H1 (cell line): Measurements from ENCODE around the gene CFB. TPM values are rescaled to one million over a fixed set of nuclear protein-coding genes. Genes with fewer than 3 reads are reported as not detected.

Experiments
- CTCF ChIA-PET: fragments of 300-600 bp; sonication (Branson Sonifier 250); formaldehyde crosslinking; loops from one replicate; lab custom pipeline; 2021; ENCODE audit not compliant: partially characterized antibody; lab: Charles Lee
- POLR2A ChIA-PET: fragments of 300-600 bp; sonication (Branson Sonifier 250); formaldehyde crosslinking; loops from one replicate; lab custom pipeline; 2021; ENCODE audit warnings: inconsistent platforms; ENCODE audit not compliant: partially characterized antibody; lab: Charles Lee
- DNase-seq, 2 experiments: peaks; one replicate each; pipeline versions ENCODE4 v3.0.0 to v3.0.0-alpha.2; 2010 to 2022; ENCODE audit warnings: low spot score in 2 of 2, low read depth in 1 of 2, mixed read lengths in 1 of 2
- FAIRE-seq: peaks from 2 replicates; lab custom pipeline; 2011; peaks lifted over from hg19 to GRCh38; lab: Jason Lieb, UNC
- H2AFZ ChIP-seq: 2 replicates; pipeline ENCODE4 v1.8.1; 2012; ENCODE audit warnings: low read length, inconsistent platforms
- H2AK5ac ChIP-seq: 2 replicates; pipeline ENCODE4 v1.6.1; 2013; ENCODE audit warnings: low read depth, low read length
- H2BK120ac ChIP-seq: replicated peaks from 2 replicates; pipeline ENCODE3; 2013; ENCODE audit warnings: low read depth, low read length, inconsistent platforms
- H2BK12ac ChIP-seq: 2 replicates; pipeline ENCODE4 v1.6.1; 2013; ENCODE audit warnings: low read depth, low read length
- H2BK15ac ChIP-seq: 2 replicates; pipeline ENCODE4 v1.6.1; 2013; ENCODE audit warnings: low read length
- H2BK20ac ChIP-seq: 2 replicates; pipeline ENCODE4 v1.6.1; 2013; ENCODE audit warnings: low read length
- H2BK5ac ChIP-seq: 2 replicates; pipeline ENCODE4 v1.6.1; 2013; ENCODE audit warnings: low read depth, low read length
- H3K14ac ChIP-seq: 2 replicates; pipeline ENCODE4 v1.6.1; 2013; ENCODE audit warnings: inconsistent platforms; ENCODE audit not compliant: insufficient read length
- H3K18ac ChIP-seq: 2 replicates; pipeline ENCODE4 v1.6.1; 2013; ENCODE audit warnings: low read length; ENCODE audit errors: extremely low read depth
- H3K23ac ChIP-seq: 2 replicates; pipeline ENCODE4 v1.6.1; 2013; ENCODE audit warnings: inconsistent platforms; ENCODE audit not compliant: insufficient read length
- H3K23me2 ChIP-seq: 2 replicates; pipeline ENCODE4 v1.6.1; 2013; ENCODE audit warnings: low read depth, low read length
- H3K27ac ChIP-seq: 2 replicates; pipeline ENCODE4 v1.6.1; 2011; ENCODE audit warnings: low read depth, low read length, inconsistent platforms
- H3K27me3 ChIP-seq, 4 experiments: replicated peaks in 1 of 4; 1 replicate in 1 of 4; 2 replicates in 3 of 4; pipeline versions ENCODE4 v1.6.1 to v1.8.1; 2011 to 2013; ENCODE audit warnings: low read length in 3 of 4, mild to moderate bottlenecking in 3 of 4, inconsistent platforms in 2 of 4, mixed read lengths in 2 of 4, moderate library complexity in 1 of 4; ENCODE audit not compliant: control insufficient read depth in 3 of 4, insufficient read depth in 3 of 4; ENCODE audit errors: extremely low read depth in 1 of 4
- H3K36me3 ChIP-seq, 4 experiments: 2 replicates each; pipeline versions ENCODE4 v1.6.1 to v1.8.1; 2011 to 2013; ENCODE audit warnings: mild to moderate bottlenecking in 4 of 4, low read length in 3 of 4, moderate library complexity in 2 of 4, control low read depth in 1 of 4, inconsistent platforms in 1 of 4; ENCODE audit not compliant: insufficient read depth in 4 of 4, control insufficient read depth in 2 of 4
- H3K4ac ChIP-seq: replicated peaks from 2 replicates; pipeline ENCODE3; 2013; ENCODE audit warnings: low read length, low read depth, mixed read lengths, inconsistent platforms; ENCODE audit not compliant: insufficient read length
- H3K4me1 ChIP-seq, 4 experiments: replicated peaks in 1 of 4; 1 replicate in 1 of 4; 2 replicates in 3 of 4; pipeline versions ENCODE4 v1.6.1 to v1.8.1; 2011 to 2013; ENCODE audit warnings: low read length in 3 of 4, inconsistent platforms in 2 of 4, mixed read lengths in 1 of 4; ENCODE audit not compliant: insufficient read depth in 4 of 4, control insufficient read depth in 3 of 4
- H3K4me2 ChIP-seq, 2 experiments: 2 replicates each; pipeline versions ENCODE4 v1.6.1 to v1.8.1; 2011 to 2013; ENCODE audit warnings: low read depth in 2 of 2, low read length in 2 of 2, control low read depth in 1 of 2, inconsistent platforms in 1 of 2, mild to moderate bottlenecking in 1 of 2; ENCODE audit not compliant: insufficient read depth in 1 of 2
- H3K4me3 ChIP-seq, 4 experiments: fragments of 200-600, 300-600 bp in 1 of 4; sonication (generic), shearing (Covaris generic), sonication (Bioruptor Twin) in 1 of 4; 2 replicates each; pipeline versions ENCODE4 v1.5.1 to v1.8.1; 2011 to 2016; ENCODE audit warnings: low read length in 4 of 4, low read depth in 3 of 4, control low read depth in 2 of 4, inconsistent platforms in 2 of 4, mild to moderate bottlenecking in 2 of 4, mixed read lengths in 1 of 4, moderate library complexity in 1 of 4; ENCODE audit not compliant: insufficient read depth in 2 of 4; ENCODE audit errors: extremely low read depth in 1 of 4
- H3K56ac ChIP-seq: replicated peaks from 2 replicates; pipeline ENCODE3; 2013; ENCODE audit warnings: low read depth, mild to moderate bottlenecking, mixed read lengths, low read length, inconsistent platforms; ENCODE audit not compliant: insufficient read length
- H3K79me1 ChIP-seq: 2 replicates; pipeline ENCODE4 v1.6.1; 2013; ENCODE audit warnings: low read depth, low read length, control low read depth
- H3K79me2 ChIP-seq, 2 experiments: 2 replicates each; pipeline versions ENCODE4 v1.6.1 to v1.8.1; 2012 to 2013; ENCODE audit warnings: low read length in 2 of 2, mild to moderate bottlenecking in 2 of 2, inconsistent platforms in 1 of 2; ENCODE audit not compliant: insufficient read depth in 2 of 2, control insufficient read depth in 1 of 2
- H3K9ac ChIP-seq, 4 experiments: replicated peaks in 1 of 4; 1 replicate in 1 of 4; 2 replicates in 3 of 4; pipeline versions ENCODE4 v1.6.1 to v1.8.1; 2011 to 2013; ENCODE audit warnings: low read depth in 3 of 4, low read length in 3 of 4, control low read depth in 2 of 4, mild to moderate bottlenecking in 2 of 4, moderate library complexity in 2 of 4, inconsistent platforms in 1 of 4; ENCODE audit errors: extremely low read depth in 1 of 4
- H3K9me3 ChIP-seq, 2 experiments: 2 replicates each; pipeline versions ENCODE4 v1.6.1 to v1.8.1; 2012 to 2013; ENCODE audit warnings: mild to moderate bottlenecking in 2 of 2, moderate library complexity in 2 of 2, control low read depth in 1 of 2, inconsistent platforms in 1 of 2, low read depth in 1 of 2, low read length in 1 of 2, mixed read lengths in 1 of 2; ENCODE audit not compliant: insufficient read depth in 2 of 2
- H4K20me1 ChIP-seq, 2 experiments: replicated peaks in 1 of 2; 2 replicates each; pipeline versions ENCODE3 to v1.8.1; 2011 to 2013; ENCODE audit warnings: inconsistent platforms in 2 of 2, low read length in 2 of 2, mild to moderate bottlenecking in 1 of 2; ENCODE audit not compliant: insufficient read depth in 2 of 2, control insufficient read depth in 1 of 2
- H4K5ac ChIP-seq: 2 replicates; pipeline ENCODE4 v1.6.1; 2013; ENCODE audit warnings: low read length, low read depth, mixed read lengths, inconsistent platforms; ENCODE audit not compliant: insufficient read length
- H4K8ac ChIP-seq: 2 replicates; pipeline ENCODE4 v1.8.0; 2013; ENCODE audit warnings: mild to moderate bottlenecking, moderate library complexity, low read length, inconsistent platforms; ENCODE audit not compliant: insufficient read depth; ENCODE audit errors: extremely low read depth
- H4K91ac ChIP-seq: replicated peaks from 2 replicates; pipeline ENCODE3; 2013; ENCODE audit warnings: low read length, mixed read lengths, inconsistent platforms; ENCODE audit not compliant: insufficient read length
- EGR1 ChIP-seq: IDR thresholded peaks from 2 replicates; pipeline ENCODE4 v1.6.1; 2011; ENCODE audit warnings: low read depth, low read length, borderline replicate concordance
- HDAC6 ChIP-seq: IDR thresholded peaks from one replicate; pipeline ENCODE4 v1.7.1; 2012; ENCODE audit warnings: low read depth, mild to moderate bottlenecking, inconsistent platforms, low read length, moderate library complexity
- POLR2A ChIP-seq, 2 experiments: IDR thresholded peaks; 1 replicate in 1 of 2; 2 replicates in 1 of 2; pipeline ENCODE4 v1.6.1; 2011; ENCODE audit warnings: low read depth in 2 of 2, low read length in 2 of 2, mild to moderate bottlenecking in 2 of 2; ENCODE audit errors: control extremely low read depth in 1 of 2
- SAP30 ChIP-seq: fragments of 300-600 bp; sonication (generic); IDR thresholded peaks from 2 replicates; pipeline ENCODE4 v1.7.1; 2012; ENCODE audit warnings: low read length, moderate library complexity, mild to moderate bottlenecking, inconsistent platforms; ENCODE audit not compliant: insufficient read depth, insufficient replicate concordance
- SIN3A ChIP-seq, 2 experiments: IDR thresholded peaks in 1 of 2; conservative IDR thresholded peaks in 1 of 2; 2 replicates each; pipeline ENCODE4 v1.6.1; 2011 to 2012; ENCODE audit warnings: low read length in 2 of 2, improper control_type of control experiment in 1 of 2, low read depth in 1 of 2, mild to moderate bottlenecking in 1 of 2
- SIRT6 ChIP-seq: IDR thresholded peaks from one replicate; pipeline ENCODE4 v1.7.1; 2012; ENCODE audit warnings: low read length, inconsistent platforms
- SIX5 ChIP-seq: IDR thresholded peaks from 2 replicates; pipeline ENCODE4 v1.6.1; 2011; ENCODE audit warnings: mild to moderate bottlenecking, low read depth, low read length
- SUZ12 ChIP-seq: fragments of 200-600 bp; sonication (generic); IDR thresholded peaks from 2 replicates; pipeline ENCODE4 v1.6.1; 2012; ENCODE audit warnings: mild to moderate bottlenecking, inconsistent platforms, low read length, moderate library complexity, mixed read lengths
- WGBS, 2 experiments: shearing (Covaris generic) in 1 of 2; methylation state at CpG; one replicate each; pipeline versions ENCODE4 v1.1.6 to v1.1.7; 2013 to 2015; ENCODE audit warnings: low lambda C conversion rate in 2 of 2, mixed read lengths in 2 of 2, inconsistent platforms in 1 of 2, low coverage in 1 of 2, missing lambda C conversion rate in 1 of 2; ENCODE audit not compliant: insufficient replicate concordance in 2 of 2, insufficient coverage in 1 of 2, insufficient read length in 1 of 2; ENCODE audit errors: extremely low coverage in 1 of 2, missing lambda C conversion rate in 1 of 2; 5-methylcytosine and 5-hydroxymethylcytosine counted together
- polyA plus RNA-seq, 7 experiments: library from polyadenylated mRNA; depleted of rRNA in 3 of 7; stranded (reverse) in 5 of 7; unstranded in 2 of 7; fragments of >200 nt in 5 of 7; fragments of 200-250 nt in 2 of 7; gene quantifications; 1 replicate in 5 of 7; 2 replicates in 1 of 7; 4 replicates in 1 of 7; pipeline versions ENCODE4 v1.2.1 to v1.2.3, GENCODE V29; 2011 to 2013; ENCODE audit warnings: missing spikeins in 2 of 7, mixed read lengths in 2 of 7
- total RNA-seq: library from RNA; stranded (reverse); fragmentation: NEBNext Ultra II Directional; extraction: Animal tissue kit (Norgen Biotek cat#: 25700); gene quantifications from 2 replicates; pipeline ENCODE4 v1.2.1, GENCODE V29; 2021
- TF ChIP-seq, protein P1 (sequence below), 3 experiments: IDR thresholded peaks; 1 replicate in 2 of 3; 2 replicates in 1 of 3; pipeline versions ENCODE4 v1.5.1 to v1.6.1; 2011; ENCODE audit warnings: low read length in 3 of 3, mild to moderate bottlenecking in 3 of 3, inconsistent platforms in 2 of 3, low read depth in 1 of 3, moderate library complexity in 1 of 3; ENCODE audit not compliant: insufficient read depth in 1 of 3; ENCODE audit errors: control extremely low read depth in 1 of 3

CFB gene
- total and polyA plus RNA-seq, 2 of the 8 experiments (the other 6 are each of a cell fraction or from before 2014, with no cell fraction given): 0.09 TPM; not detected in 1

DNA sequence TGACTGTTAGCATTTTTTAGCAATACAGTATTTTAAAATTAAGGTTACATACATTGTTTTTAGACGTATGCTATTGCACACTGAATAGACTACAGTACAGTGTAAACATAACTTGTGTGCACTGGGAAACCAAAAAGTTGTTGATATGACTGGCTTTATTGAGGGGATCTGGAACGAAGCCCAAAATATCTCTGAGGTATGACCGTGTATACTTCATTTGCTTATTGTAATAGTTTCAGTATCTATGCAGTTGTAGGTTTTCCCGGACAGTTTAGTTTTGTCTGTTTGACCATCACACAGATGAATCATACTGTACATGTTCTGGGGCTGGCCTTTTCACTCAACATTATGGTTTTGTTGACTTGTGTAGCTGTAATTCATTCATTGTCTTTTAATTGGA, 37.1 kb upstream of the CFB start:
- H4K91ac ChIP-seq: no peak overlapping the region
- H2BK15ac ChIP-seq: no peak overlapping the region
- H2AK5ac ChIP-seq: no peak overlapping the region
- no peak overlapping the region for H3K4me2 ChIP-seq
- H3K36me3 ChIP-seq: no peaks in the 10 kb centered on the region
- H3K14ac ChIP-seq: no peak overlapping the region
- CTCF ChIA-PET: interaction anchor here (0.7 to 1.5 kb wide), 4 partner anchors 12 to 136 kb away, joined by 3 to 5 read pairs (median 3); partner anchors contain the start of gene NEU1
- no peak for DNase-seq
- H2AFZ ChIP-seq: no peak overlapping the region
- WGBS, 2 experiments: 86% methylated on average over 4 of the region's 4 CpGs; no CpG with 5 or more reads in 1 of the 2 experiments
- no peak overlapping the region for H3K23ac ChIP-seq
- no peak overlapping the region for H4K8ac ChIP-seq
- no peak overlapping the region for H3K27ac ChIP-seq
- no peak overlapping the region for H2BK5ac ChIP-seq
- H3K9ac ChIP-seq: no peak overlapping the region
- H3K56ac ChIP-seq: no peak overlapping the region
- H3K4me3 ChIP-seq: no peak overlapping the region
- no peaks in the 10 kb centered on the region for H3K79me2 ChIP-seq
- POLR2A ChIA-PET: interaction anchor here (0.6 to 1.7 kb wide), 6 partner anchors 11 to 192 kb away, joined by 3 to 6 read pairs (median 4); partner anchors contain the start of gene EHMT2
- no peak overlapping the region for H2BK12ac ChIP-seq
- H2BK20ac ChIP-seq: no peak overlapping the region
- H3K4ac ChIP-seq: no peak overlapping the region
- H4K20me1 ChIP-seq: no peaks in the 10 kb centered on the region
- H3K27me3 ChIP-seq: no peaks in the 10 kb centered on the region
- H3K23me2 ChIP-seq: no peaks in the 10 kb centered on the region
- no peak overlapping the region for H4K5ac ChIP-seq
- H3K79me1 ChIP-seq: no peaks in the 10 kb centered on the region
- FAIRE-seq: no peak
- H3K9me3 ChIP-seq: no peaks in the 10 kb centered on the region
- peaks cover 0 to 9% (median 5%) of the 10 kb centered on the region in 4 experiments; a peak in 3 of 7 replicates for H3K4me1 ChIP-seq
- no peak overlapping the region for H3K18ac ChIP-seq
- H2BK120ac ChIP-seq: no peak overlapping the region
- TF ChIP-seq, protein P1, sequence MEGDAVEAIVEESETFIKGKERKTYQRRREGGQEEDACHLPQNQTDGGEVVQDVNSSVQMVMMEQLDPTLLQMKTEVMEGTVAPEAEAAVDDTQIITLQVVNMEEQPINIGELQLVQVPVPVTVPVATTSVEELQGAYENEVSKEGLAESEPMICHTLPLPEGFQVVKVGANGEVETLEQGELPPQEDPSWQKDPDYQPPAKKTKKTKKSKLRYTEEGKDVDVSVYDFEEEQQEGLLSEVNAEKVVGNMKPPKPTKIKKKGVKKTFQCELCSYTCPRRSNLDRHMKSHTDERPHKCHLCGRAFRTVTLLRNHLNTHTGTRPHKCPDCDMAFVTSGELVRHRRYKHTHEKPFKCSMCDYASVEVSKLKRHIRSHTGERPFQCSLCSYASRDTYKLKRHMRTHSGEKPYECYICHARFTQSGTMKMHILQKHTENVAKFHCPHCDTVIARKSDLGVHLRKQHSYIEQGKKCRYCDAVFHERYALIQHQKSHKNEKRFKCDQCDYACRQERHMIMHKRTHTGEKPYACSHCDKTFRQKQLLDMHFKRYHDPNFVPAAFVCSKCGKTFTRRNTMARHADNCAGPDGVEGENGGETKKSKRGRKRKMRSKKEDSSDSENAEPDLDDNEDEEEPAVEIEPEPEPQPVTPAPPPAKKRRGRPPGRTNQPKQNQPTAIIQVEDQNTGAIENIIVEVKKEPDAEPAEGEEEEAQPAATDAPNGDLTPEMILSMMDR (IDR thresholded peaks at IDR 0.05; ENCODE audit: control extremely low read depth in 1 of 3, insufficient read depth in 1 of 3, low read depth in 1 of 3, low read length in 3 of 3): no peak
- TF ChIP-seq SUZ12 (no peak), SIN3A (conservative IDR thresholded peaks at IDR 0.05 in 1 of 2, IDR thresholded peaks at IDR 0.05 in 1 of 2; ENCODE audit: low read depth in 1 of 2, low read length in 2 of 2) (no peak), SIX5 (no peak), POLR2A (IDR thresholded peaks at IDR 0.05; ENCODE audit: control extremely low read depth in 1 of 2, low read depth in 2 of 2, low read length in 2 of 2) (no peak), HDAC6 (no peak), SAP30 (no peak), SIRT6 (no peak), EGR1 (no peak)
